HEK293 (cell line): Measurements from ENCODE around the gene TAAR9.

Experiments
- CTCF ChIA-PET: fragments of 350-600 bp; formaldehyde crosslinking; extraction: SDS; loops from one replicate; lab custom pipeline; 2021; ENCODE audit warnings: antibody characterized with exemption; lab: Yijun Ruan, JAX
- POLR2A ChIA-PET: fragments of 300-600 bp; formaldehyde crosslinking; extraction: SDS; loops from one replicate; lab custom pipeline; 2020; ENCODE audit warnings: antibody characterized with exemption, inconsistent platforms; lab: Yijun Ruan, JAX
- H3K27ac ChIP-seq: fragments of 200-500 bp; sonication (Bioruptor generic); 2 replicates; pipeline ENCODE4 v1.5.1; 2014; ENCODE audit warnings: low read depth, low read length, control low read depth, inconsistent platforms; ENCODE audit errors: extremely low read depth
- H3K36me3 ChIP-seq, 2 experiments: fragments of 200-500 bp in 1 of 2; sonication (Bioruptor generic) in 1 of 2; 1 replicate in 1 of 2; 2 replicates in 1 of 2; pipeline ENCODE4 v1.5.1; 2014 to 2017; ENCODE audit warnings: inconsistent platforms in 2 of 2, low read length in 2 of 2; ENCODE audit not compliant: control insufficient read depth in 2 of 2, insufficient read depth in 1 of 2
- H3K4me1 ChIP-seq: fragments of 200-500 bp; sonication (Bioruptor generic); 2 replicates; pipeline ENCODE4 v1.5.1; 2014; ENCODE audit warnings: mild to moderate bottlenecking, low read length, inconsistent platforms; ENCODE audit not compliant: control insufficient read depth, insufficient read depth
- H3K4me3 ChIP-seq: 2 replicates; pipeline ENCODE4 v1.5.1; 2011; ENCODE audit warnings: low read depth, mild to moderate bottlenecking, control low read depth, low read length, moderate library complexity
- H3K9me3 ChIP-seq: fragments of 200-500 bp; sonication (Bioruptor generic); 2 replicates; pipeline ENCODE4 v1.5.1; 2014; ENCODE audit warnings: low read depth, low read length, inconsistent platforms; ENCODE audit not compliant: control insufficient read depth, insufficient read depth
- BCL11B ChIP-seq: fragments of 450-650 bp; formaldehyde crosslinking; IDR thresholded peaks from 2 replicates; pipeline ENCODE4 v1.5.1; 2016; ENCODE audit warnings: low read depth, missing biosample characterization, missing genetic modification characterization
- HOXD13 ChIP-seq: sonication (generic); formaldehyde crosslinking; IDR thresholded peaks from 2 replicates; pipeline ENCODE4 v1.8.0; 2022; ENCODE audit warnings: missing genetic modification reagents, borderline replicate concordance
- INSM2 ChIP-seq: fragments of 450-650 bp; formaldehyde crosslinking; IDR thresholded peaks from 2 replicates; pipeline ENCODE4 v1.5.1; 2016; ENCODE audit warnings: missing biosample characterization, missing genetic modification characterization
- SP2 ChIP-seq: fragments of 450-650 bp; formaldehyde crosslinking; IDR thresholded peaks from 2 replicates; pipeline ENCODE4 v1.5.1; 2016; ENCODE audit warnings: missing biosample characterization, missing genetic modification characterization
- ZBTB7A ChIP-seq: fragments of 450-650 bp; formaldehyde crosslinking; IDR thresholded peaks from 2 replicates; pipeline ENCODE4 v1.5.1; 2016; ENCODE audit warnings: low read depth, missing biosample characterization, missing genetic modification characterization
- ZEB2 ChIP-seq: fragments of 450-650 bp; formaldehyde crosslinking; IDR thresholded peaks from 2 replicates; pipeline ENCODE4 v1.5.1; 2016; ENCODE audit warnings: missing biosample characterization, missing genetic modification characterization
- ZNF148 ChIP-seq: fragments of 450-650 bp; formaldehyde crosslinking; IDR thresholded peaks from 2 replicates; pipeline ENCODE4 v1.5.0; 2017; ENCODE audit warnings: missing biosample characterization, missing genetic modification characterization, borderline replicate concordance
- ZNF157 ChIP-seq: fragments of 450-650 bp; formaldehyde crosslinking; IDR thresholded peaks from 2 replicates; pipeline ENCODE4 v1.5.1; 2016; ENCODE audit warnings: missing biosample characterization, missing genetic modification characterization
- ZNF175 ChIP-seq: fragments of 450-650 bp; formaldehyde crosslinking; IDR thresholded peaks from 2 replicates; pipeline ENCODE4 v1.5.1; 2016; ENCODE audit warnings: missing biosample characterization, missing genetic modification characterization
- ZNF221 ChIP-seq: fragments of 450-650 bp; formaldehyde crosslinking; IDR thresholded peaks from 2 replicates; pipeline ENCODE4 v1.5.1; 2017; ENCODE audit warnings: missing biosample characterization, missing genetic modification characterization, borderline replicate concordance
- ZNF266 ChIP-seq: fragments of 450-650 bp; formaldehyde crosslinking; IDR thresholded peaks from 2 replicates; pipeline ENCODE4 v1.5.1; 2016; ENCODE audit warnings: missing biosample characterization, missing genetic modification characterization, low read depth
- ZNF280D ChIP-seq: fragments of 450-650 bp; formaldehyde crosslinking; IDR thresholded peaks from 2 replicates; pipeline ENCODE4 v1.5.1; 2016; ENCODE audit warnings: missing biosample characterization, missing genetic modification characterization
- ZNF449 ChIP-seq: fragments of 450-650 bp; formaldehyde crosslinking; IDR thresholded peaks from 2 replicates; pipeline ENCODE4 v1.5.1; 2017; ENCODE audit warnings: missing biosample characterization, mild to moderate bottlenecking, missing genetic modification characterization, moderate library complexity
- ZNF548 ChIP-seq: fragments of 450-650 bp; formaldehyde crosslinking; IDR thresholded peaks from 2 replicates; pipeline ENCODE4 v1.5.1; 2016; ENCODE audit warnings: missing biosample characterization, missing genetic modification characterization
- ZNF596 ChIP-seq: fragments of 450-650 bp; IDR thresholded peaks from 2 replicates; pipeline ENCODE4 v1.5.0; 2018; ENCODE audit warnings: missing biosample characterization, mild to moderate bottlenecking, missing genetic modification characterization, moderate library complexity
- ZNF600 ChIP-seq: fragments of 450-650 bp; formaldehyde crosslinking; IDR thresholded peaks from 2 replicates; pipeline ENCODE4 v1.5.1; 2016; ENCODE audit warnings: missing biosample characterization, missing genetic modification characterization
- ZNF624 ChIP-seq: fragments of 450-650 bp; formaldehyde crosslinking; IDR thresholded peaks from 2 replicates; pipeline ENCODE4 v1.5.1; 2017; ENCODE audit warnings: missing biosample characterization, missing genetic modification characterization
- ZNF791 ChIP-seq: fragments of 450-650 bp; formaldehyde crosslinking; IDR thresholded peaks from 2 replicates; pipeline ENCODE4 v1.5.1; 2016; ENCODE audit warnings: missing biosample characterization, missing genetic modification characterization
- ZSCAN23 ChIP-seq: fragments of 450-650 bp; formaldehyde crosslinking; IDR thresholded peaks from 2 replicates; pipeline ENCODE4 v1.5.1; 2016; ENCODE audit warnings: missing biosample characterization, missing genetic modification characterization

The TAAR9 gene

GRCh38 chr6:132569170-132569569 is 31.1 kb downstream of the TAAR9 start (continued):
- TF ChIP-seq ZNF148 = no peak
- no peak for TF ChIP-seq HOXD13 (CRISPR knock-in tag)
- TF ChIP-seq ZSCAN23 (tag by site-specific recombination) = no peak

- Histone ChIP-seq H3K9me3 (no peaks in the 10 kb centered on the region), H3K36me3 (no peaks in the 10 kb centered on the region), H3K4me3 (no peak within 1 kb of the TSS), H3K4me1 (no peaks in the 10 kb centered on the region), H3K27ac (no peak within 1 kb of the TSS)
- POLR2A ChIA-PET = no interaction called here
- TF ChIP-seq ZNF148 (no peak), SP2 (no peak), ZNF175 (tag by site-specific recombination) (no peak), BCL11B (tag by site-specific recombination) (no peak), ZBTB7A (tag by site-specific recombination) (no peak), ZNF624 (tag by site-specific recombination) (no peak)
- TF ChIP-seq, all 188 proteins: peak for 0
- CTCF ChIA-PET = interaction anchor here (0.6 to 1.0 kb wide), 3 partner anchors 12 to 29 kb away, joined by 3 read pairs; no protein-coding TSS in a partner anchor
Measured at GRCh38 chr6:132570221-132570777, 32.2 kb downstream of the TAAR9 start, which contains the start of gene TAAR6. TAAR6 (plus strand) TSS chr6:132570322; CDS start chr6:132570322, 0 bp downstream.

- H3K36me3 ChIP-seq = no peaks in the 10 kb centered on the region
- POLR2A ChIA-PET = no interaction called here
Measured at GRCh38 chr6:132571774-132572173, 33.7 kb downstream of the TAAR9 start.

GRCh38 chr6:132584698-132585097 is 46.6 kb downstream of the TAAR9 start:
- no peak overlapping the region for H3K27ac ChIP-seq
- no peaks in the 10 kb centered on the region for H3K4me1 ChIP-seq
- POLR2A ChIA-PET = no interaction called here
- no peaks in the 10 kb centered on the region for H3K9me3 ChIP-seq
- CTCF ChIA-PET = interaction anchor here (0.5 kb wide), 1 partner anchor 195 kb away, joined by 5 read pairs; no protein-coding TSS in a partner anchor
- no peaks in the 10 kb centered on the region for H3K36me3 ChIP-seq
- H3K4me3 ChIP-seq = no peak overlapping the region
- no peak for TF ChIP-seq ZBTB7A (tag by site-specific recombination)
- TF ChIP-seq INSM2 = no peak
- no peak for TF ChIP-seq ZNF596 (tag by site-specific recombination)
- no peak for TF ChIP-seq ZNF157 (tag by site-specific recombination)
- no peak for TF ChIP-seq ZNF548 (tag by site-specific recombination)
- TF ChIP-seq ZEB2 = no peak
- no peak for TF ChIP-seq ZNF791 (tag by site-specific recombination)
- no peak for TF ChIP-seq ZNF266 (tag by site-specific recombination)
- no peak for TF ChIP-seq ZNF280D (tag by site-specific recombination)
- TF ChIP-seq ZNF449 = no peak
- TF ChIP-seq ZNF600 (tag by site-specific recombination) = no peak

More at GRCh38 chr6:132571774-132572173, 33.7 kb downstream of the TAAR9 start:
- Histone ChIP-seq H3K27ac (no peak overlapping the region), H3K4me3 (no peak overlapping the region)
- TF ChIP-seq ZNF221 (tag by site-specific recombination) (no peak), ZNF548 (tag by site-specific recombination) (no peak)
- TF ChIP-seq, all 188 proteins: peak for 0
- H3K9me3 ChIP-seq = no peaks in the 10 kb centered on the region
- no peaks in the 10 kb centered on the region for H3K4me1 ChIP-seq
- CTCF ChIA-PET = no interaction called here
